LNCAP (cell line): ENCODE results near the gene COL6A2.

ENCODE experiments used
- TF ChIP-seq, protein P1 (sequence below): fragments of 450-650 bp; IDR thresholded peaks from 2 replicates; pipeline ENCODE4 v1.5.1; 2017; ENCODE audit warnings: mild to moderate bottlenecking

Gene COL6A2

DNA sequence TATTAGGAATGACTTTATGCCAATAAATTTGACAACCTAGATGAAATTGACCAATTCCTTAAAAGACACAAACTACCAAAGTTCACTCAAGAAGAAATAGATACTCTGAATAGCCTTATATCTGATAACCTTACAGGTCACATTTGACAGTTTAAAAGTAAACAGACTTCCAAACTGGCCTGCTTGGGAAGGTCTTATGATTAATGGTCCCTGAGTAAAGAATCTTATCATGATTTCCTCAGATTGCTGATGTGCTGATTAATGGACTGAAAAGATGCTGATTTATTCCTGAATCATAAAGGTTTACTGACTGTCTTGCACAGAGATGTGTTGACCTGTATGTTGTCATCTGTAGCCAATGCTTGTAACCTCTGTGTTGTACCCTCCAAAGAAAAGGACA, 67.2 kb downstream of the COL6A2 start:
- TF ChIP-seq, protein P1, sequence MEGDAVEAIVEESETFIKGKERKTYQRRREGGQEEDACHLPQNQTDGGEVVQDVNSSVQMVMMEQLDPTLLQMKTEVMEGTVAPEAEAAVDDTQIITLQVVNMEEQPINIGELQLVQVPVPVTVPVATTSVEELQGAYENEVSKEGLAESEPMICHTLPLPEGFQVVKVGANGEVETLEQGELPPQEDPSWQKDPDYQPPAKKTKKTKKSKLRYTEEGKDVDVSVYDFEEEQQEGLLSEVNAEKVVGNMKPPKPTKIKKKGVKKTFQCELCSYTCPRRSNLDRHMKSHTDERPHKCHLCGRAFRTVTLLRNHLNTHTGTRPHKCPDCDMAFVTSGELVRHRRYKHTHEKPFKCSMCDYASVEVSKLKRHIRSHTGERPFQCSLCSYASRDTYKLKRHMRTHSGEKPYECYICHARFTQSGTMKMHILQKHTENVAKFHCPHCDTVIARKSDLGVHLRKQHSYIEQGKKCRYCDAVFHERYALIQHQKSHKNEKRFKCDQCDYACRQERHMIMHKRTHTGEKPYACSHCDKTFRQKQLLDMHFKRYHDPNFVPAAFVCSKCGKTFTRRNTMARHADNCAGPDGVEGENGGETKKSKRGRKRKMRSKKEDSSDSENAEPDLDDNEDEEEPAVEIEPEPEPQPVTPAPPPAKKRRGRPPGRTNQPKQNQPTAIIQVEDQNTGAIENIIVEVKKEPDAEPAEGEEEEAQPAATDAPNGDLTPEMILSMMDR, result no peak

DNA sequence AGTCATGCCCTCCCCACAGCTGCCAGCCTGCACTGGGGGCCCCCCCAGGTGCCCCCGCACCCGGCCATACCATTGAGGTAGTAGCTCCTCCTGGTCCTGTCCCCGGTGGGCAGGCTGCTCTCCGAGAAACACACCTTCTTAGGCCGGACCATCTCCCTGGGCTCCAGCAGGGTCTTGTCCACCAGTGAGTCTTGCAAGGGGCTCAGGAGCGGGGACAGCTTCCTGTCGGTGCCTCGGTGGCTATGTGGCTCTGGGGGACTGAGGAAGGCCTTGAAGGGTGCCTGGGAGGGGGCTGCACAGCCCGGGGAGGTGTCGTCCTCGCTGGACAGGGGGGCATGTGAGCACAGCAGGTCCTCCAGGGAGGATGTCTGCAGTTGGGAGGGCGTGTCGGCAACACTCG, 70.3 kb downstream of the COL6A2 start:
- TF ChIP-seq, protein P1, result no peak

DNA sequence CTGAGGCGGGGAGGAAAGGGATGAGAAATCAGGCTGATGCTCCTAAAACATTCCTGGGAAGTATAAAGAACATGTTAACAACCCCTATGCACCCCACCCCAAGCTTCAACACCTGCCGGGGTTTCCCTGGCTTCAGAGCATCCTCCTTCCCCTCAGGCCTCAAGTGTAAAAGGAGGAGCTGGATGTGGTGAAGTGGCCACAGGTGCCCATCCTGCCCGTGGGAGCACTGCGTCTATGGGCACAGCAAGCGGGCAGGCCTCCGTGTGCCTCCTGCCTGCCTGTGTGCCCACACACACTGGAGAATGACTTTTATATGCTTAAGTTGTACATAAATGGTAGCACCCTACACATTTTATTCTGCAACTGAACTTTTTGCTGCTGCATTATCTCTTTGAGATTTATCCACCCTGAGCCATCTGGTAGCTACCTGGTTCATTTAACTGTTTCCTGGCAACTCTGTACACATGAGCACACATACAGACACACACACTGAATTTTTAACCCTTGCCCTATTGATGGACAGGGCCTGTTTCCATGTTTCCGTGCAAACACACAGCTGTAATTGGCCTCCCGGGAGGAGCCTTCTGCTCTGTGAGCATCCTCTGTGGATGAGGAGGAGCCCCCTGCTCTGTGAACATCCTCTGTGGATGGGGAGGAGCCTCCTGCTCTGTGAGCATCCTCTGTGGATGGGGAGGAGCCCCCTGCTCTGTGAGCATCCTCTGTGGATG, 70.9 kb downstream of the COL6A2 start:
- TF ChIP-seq, protein P1, result no peak

DNA sequence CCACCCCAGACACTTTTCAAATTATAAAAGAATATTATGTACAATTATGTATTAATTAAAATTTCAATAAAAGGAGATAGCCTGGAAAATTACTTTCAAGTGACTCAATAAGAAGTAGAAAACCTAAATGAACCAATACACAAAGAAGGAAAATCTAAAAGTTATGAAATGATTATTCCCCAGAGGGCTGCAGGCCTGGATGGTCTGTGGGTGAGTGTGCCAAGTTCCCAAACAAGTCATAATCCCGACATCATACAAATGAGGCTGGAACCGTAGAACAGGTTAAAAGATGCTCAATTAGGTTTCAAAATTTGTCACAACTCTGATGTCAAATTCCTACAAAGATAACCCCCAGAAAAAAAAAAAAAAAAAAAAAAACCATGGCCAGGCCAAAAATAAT, 73.7 kb downstream of the COL6A2 start:
- TF ChIP-seq, protein P1, result no peak

DNA sequence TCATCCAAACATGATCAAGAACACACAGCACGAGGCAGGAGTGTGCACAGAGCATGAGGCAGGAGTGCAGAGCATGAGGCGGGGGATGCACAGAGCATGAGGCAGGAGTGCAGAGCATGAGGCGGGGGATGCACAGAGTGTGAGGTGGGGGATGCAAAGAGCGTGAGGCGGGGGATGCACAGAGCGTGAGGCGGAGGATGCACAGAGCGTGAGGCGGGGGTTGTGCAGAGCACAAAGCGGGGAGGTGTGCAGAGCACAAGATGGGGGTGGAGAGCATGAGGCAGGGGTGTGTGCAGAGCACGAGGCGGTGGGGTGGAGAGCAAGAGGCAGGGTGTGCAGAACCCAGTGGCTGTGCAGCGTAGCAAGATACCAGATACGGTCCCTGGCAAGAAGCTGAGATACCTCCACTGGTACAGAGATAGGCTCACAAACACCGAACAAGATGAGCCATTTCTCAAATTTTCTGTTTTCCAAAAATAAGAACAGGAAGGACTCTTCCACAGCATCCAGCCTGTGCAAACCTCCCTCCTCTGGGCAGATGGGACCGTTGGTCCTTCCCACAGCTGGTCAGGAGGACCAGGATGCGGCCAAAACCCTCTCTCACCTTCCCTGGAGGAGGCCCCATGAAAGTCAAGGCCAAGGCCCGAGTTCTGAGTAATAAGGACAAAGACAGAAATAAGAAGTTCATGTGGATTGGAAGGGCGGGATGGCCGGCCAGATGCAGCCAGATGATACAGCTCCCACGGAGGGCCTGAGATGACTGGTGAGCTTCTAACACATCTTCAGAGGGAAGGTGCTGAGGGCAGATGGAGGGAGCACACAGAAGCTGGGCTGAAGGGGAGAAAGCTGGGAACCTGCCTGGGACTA, 74.3 kb downstream of the COL6A2 start:
- TF ChIP-seq, protein P1, result no peak

DNA sequence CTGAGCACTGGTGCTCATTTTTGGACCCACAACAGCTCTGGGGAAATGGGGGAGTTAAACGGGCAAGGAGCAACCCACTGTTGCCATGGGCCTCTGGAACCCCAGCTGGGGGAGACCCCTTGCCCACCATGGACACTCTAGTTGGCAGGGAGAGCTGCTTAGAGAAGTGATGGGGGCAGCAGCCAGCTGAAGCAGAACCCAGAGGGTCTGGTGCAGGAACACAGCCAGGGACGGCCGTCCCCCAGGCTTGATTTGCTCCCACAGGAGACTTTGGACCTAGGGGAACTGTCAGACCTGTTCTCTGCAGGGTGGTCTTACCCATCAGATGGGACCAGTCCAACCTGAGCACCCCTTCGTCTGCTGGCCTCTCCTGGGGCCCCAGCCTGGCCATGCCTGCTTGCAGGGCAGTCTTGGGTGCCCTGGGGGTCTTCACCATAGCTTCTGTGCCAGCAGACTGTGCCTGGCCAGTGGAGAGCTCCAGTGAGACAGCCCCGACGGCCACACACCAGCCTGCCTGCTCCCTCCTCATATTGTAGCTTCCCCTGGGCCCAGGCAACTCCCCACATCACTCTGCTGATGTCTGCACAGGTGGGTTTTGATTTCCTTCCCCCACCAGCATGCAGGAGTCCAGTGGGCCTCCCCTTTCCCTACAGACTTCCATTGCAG, 75.1 kb downstream of the COL6A2 start:
- TF ChIP-seq, protein P1, result no peak

DNA sequence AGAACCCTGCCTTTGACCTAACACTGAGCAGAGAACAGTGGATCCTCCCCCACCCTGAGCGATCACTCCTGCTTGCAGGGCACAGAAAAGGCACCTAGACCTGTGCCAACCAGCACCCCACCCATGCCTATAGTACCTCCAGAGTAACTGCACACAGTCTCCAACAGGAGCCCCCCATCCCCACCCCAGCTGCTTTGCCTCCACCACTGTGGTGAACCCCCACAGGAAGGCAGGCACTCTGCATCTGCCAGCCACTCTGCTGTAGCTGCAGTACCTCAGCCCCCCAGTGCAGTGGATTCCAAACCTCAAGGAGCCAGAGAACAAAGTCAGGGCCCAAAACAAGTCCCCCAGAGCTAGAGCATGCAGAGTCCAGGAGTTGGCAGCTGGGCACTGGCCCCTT, 75.7 kb downstream of the COL6A2 start:
- TF ChIP-seq, protein P1, result no peak
